HG02884 (cell line): ENCODE measurements around the gene PYGM.

Source experiments
- ATAC-seq: cut with Tn5 transposase; IDR thresholded peaks from one replicate; pipeline ENCODE4 v1.9.1; 2021; ENCODE audit warnings: mild to moderate bottlenecking, moderate library complexity; ENCODE audit not compliant: unreplicated experiment

Gene PYGM

GRCh38 chr11:64759722-64760719 is at the start of gene PYGM:
PYGM (minus strand) TSS chr11:64759974; CDS start chr11:64759898, 76 bp downstream.
- ATAC-seq, result no peak

DNA sequence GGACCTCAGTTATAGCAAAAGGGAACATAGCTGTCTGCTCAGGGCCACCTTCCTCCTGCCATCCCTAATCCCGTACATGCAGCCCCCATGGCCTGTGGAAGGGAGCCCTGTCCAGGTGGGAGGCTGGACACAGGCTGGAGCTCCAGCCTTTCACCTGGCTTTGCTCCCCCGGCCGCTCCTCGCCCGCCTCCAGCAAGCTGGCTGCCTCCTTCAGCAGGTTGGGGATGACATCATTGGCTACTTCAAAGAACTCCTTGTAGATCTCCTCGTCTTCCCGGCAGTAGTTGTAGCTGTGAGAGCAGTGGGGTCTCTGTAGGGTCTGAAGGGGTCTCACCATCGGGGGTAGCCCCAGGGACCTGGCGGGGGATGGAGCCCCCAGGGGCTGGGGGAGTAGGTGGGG is 45.7 kb upstream of the PYGM start:
- no peak for ATAC-seq

GRCh38 chr11:64804346-64805210 is 44.8 kb upstream of the PYGM start:
- no peak for ATAC-seq

GRCh38 chr11:64803846-64804345 is 44.1 kb upstream of the PYGM start:
- no peak for ATAC-seq

DNA sequence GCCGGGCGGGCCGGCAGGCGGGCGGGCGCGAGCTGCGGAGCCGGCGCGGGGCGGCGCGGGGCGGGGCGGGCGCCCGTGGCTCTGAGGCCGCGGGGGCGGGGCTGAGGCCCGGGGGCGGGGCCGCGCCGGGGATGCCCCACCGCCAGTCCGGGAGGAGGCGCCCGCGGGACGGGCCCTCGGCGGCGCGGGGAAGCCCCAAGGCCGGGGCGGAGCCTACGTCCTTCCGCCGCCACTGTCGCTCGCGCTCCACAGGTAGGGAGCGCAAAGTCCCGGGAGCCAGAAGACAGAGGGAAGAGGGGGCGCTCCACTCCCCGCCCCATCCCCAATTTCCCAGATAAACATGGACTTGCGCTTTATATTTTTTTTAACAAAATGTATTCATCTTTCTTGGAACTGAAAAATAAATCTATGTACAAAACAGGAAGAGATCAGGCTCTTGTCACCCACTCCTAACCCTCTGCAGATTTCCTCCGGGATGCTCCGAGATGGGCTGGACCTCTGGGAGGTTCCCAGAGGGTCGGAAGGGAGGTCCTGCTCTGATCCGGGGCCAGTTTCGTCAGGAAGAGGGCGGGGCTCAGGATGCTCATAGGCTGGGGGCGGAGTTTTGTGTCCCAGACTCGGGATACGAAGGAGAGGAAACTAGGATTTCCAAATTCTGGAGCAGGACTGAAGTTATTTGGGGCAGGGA is 43.5 kb upstream of the PYGM start, which contains the start of gene MAP4K2:
Gene MAP4K2, minus strand, starts transcription at position 57 of the 688 bp plus-strand sequence. CDS start 65 bp downstream, outside the sequence.
- no peak for ATAC-seq

- ATAC-seq, result no peak
These were observed 42.8 kb upstream of the PYGM start for GRCh38 chr11:64802370-64803157.

DNA sequence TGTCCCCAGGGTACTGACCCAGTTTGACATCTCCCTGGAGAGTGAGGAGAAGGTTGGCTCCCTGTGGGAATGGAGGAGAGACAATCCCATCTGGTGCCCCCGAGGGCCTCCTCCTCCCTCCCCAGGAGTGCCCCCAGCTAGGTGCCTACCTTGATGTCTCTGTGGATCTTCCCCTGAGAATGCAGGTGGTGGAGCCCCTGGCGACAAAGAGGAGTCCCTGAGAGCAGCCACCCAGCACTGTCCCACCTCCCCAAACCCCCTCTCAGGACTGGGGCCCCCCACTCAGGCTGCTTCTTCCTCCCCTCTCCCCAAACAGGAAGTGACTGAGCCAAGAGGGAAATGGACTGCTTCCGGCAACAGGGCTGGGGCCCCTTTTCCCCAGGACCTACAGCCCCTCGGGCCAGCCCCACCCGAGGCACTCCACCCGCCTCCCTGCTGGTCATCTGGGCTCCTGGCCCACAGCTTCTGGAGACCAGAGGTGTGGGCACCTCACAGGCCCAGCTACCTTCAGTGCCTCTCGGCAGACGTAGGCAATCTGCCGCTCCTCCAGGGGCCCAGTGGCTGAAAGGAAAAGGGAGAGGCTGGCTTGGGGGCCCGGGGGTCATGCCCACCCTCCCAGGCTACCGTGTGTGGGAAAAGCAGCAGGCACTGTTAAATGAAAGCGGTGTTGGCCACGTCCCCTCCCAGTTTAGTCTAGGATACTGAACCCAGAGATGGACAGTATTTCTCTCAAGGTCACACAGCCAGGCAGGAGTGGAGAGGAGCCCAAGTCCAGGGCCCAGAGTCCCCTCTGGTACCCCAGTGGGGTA is 42.0 kb upstream of the PYGM start:
- no peak for ATAC-seq

GRCh38 chr11:64801158-64801464 is 41.3 kb upstream of the PYGM start:
- ATAC-seq, result no peak

DNA sequence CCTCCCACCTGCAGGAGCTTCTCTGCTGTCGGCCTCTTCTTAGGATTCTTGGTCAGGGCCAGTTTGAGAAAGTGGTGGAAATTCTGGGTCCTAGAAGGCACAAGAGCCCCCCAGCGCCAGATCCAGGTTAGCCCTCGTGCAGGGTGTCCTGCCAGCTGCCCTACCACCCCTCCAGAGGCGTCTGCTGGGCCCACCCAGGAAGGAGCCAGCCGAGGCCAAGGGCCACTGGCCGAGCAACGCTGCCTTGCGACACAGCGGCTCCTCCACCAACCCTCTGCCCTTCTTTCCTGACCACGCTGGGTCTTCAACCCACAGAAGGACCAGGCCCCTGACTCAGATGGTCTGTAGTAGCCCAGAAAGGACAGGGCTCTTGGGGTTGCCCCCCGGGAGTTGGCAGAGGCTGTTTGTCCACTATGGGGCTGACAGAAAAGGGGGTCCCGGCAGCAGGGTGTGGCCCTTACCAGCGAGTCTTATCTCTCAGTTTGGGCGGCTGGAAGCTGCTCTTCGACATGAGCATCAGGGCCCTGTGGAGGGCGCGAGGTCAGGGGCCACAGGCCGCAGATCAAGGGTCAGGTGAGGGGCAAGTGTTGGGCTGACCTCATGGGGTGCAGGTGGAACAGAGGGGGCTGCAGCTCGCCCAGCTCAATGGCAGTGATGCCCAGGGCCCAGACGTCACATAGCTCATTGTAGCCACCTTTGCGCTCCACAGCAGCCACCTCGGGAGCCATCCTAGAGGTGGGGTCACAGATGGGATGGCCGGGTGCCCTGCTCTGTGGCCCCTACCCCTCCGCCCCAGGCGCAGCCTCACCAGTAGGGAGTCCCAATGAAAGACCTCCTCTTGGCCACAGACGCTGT is 40.8 kb upstream of the PYGM start:
- ATAC-seq, result no peak

DNA sequence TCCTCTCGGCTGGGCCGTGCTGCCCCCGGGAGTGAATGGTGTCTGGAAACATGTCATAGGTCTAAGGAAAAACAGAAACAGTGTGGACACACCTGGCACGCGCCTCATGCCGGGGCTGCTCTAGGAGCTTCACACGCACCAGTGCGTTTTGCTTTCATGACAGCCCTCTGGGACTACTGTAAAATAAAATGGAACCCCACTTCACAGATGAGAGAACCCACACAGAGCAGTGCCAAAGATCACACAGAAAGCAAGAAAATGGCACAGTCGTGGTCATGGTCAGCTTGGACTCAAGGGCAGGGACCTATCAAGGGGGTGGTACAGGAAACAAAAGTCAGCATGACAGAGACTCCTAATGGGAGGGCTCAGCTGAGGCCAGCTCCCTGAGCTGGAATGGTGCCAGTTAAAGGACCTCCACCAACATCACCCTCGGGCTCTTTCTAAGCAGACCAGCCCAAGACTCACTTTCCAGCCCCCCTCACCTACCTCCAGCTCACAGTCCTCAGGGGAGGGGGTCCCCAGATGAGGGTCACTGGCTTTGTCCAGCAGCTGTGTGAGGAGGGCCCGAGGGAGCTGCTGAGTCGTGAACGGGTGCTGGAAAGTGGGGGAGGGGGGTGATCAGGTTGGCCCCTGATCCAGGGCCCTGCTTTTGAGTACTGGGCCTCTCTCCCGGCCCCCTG is 40.0 kb upstream of the PYGM start:
- no peak for ATAC-seq

- ATAC-seq, result no peak
These were observed 39.5 kb upstream of the PYGM start for GRCh38 chr11:64799256-64799622.

GRCh38 chr11:64796757-64797541 is 37.2 kb upstream of the PYGM start:
- ATAC-seq, result no peak

DNA sequence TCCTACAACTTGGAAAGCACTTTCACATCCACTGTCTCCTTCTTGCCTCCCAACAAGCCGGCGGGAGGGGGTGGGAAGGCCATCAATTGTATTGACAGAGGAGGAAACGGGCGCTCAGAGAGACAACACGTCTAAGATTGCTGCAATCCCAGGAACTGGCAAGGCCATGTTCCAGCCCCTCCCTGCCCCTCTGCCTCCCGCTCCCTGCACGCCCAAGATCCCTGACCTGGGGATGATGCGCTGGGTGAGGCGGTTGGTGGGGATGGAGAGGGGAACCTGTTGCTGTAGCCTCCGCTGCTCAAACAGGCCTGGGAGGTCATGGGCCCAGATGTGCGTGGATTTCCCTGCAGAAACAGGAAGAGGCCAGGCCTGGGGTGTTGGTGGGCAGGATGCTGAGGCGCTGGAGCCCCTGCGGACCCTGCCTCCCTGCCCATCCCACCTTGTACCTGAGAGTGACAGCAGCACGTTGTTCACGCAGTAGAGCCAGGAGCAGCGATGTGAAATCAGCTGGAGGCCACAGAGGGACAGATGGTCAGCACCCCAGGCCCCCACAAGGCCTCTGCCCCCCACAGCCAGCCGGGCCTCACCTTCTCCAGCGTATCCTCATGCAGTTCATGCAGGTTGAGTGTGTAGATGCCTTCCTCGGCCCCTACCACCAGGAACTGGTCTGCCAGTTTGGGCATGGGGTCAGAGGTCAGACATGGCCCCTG is 36.4 kb upstream of the PYGM start:
- no peak for ATAC-seq

GRCh38 chr11:64794526-64794925 is 34.8 kb upstream of the PYGM start:
- ATAC-seq, result no peak

DNA sequence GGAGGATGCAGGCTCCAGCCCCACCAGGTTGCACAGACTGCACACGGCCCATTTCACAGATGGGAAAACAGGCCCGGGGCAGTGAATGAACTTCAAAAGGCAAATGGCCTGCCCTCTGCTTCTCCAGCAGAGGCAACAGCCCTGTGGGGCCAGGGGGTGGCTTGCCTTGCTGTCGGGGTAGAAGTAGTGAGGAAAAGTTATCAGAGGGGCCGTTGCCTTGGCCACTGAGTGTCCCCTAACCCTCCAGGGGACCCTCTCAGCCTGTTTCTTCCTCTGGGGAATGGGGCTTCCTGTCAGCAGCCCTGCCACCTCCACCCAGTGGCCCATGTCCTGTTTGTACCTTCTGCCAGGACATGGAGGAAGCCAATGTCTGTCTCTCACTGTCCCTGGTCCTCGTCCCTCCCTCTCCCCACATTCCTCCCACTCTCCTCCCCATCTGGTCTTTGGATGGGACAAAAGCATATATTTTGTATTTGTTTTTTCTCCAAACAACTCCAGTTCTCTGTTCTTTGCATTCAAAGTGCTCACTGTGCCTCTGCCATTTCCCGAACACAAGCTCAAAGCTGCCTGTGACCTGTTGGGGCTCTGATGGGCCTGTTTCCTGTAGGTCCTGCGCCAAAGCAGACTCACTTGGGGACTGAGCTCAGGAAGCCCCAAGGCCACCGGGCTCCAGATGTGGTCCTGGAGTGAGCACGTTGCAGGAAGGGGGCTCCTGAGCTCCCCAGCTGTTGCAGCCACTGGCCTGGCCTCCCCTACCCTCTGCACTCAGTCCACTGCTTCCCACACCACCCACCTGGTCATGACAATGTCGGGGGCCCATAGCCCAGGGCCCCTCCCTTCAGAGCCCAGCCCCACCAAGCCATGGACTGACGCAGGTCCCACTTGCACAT is 33.7 kb upstream of the PYGM start:
- no peak for ATAC-seq
